Mesothelial cell of epicardium (in vitro differentiated cells): Measurements from ENCODE around the gene CSK. TPM values are rescaled to one million over a fixed set of nuclear protein-coding genes. Genes with fewer than 3 reads are reported as not detected.

Source experiments
- DNase-seq, 2 experiments: peaks; one replicate each; pipeline ENCODE4 v3.0.0; 2021; ENCODE audit warnings: low spot score in 2 of 2; ENCODE audit not compliant: unreplicated experiment in 2 of 2
- H3K27ac Mint-ChIP-seq: 2 replicates; pipeline ENCODE4 v1.8.0; 2021; ENCODE audit warnings: mixed read lengths
- H3K27me3 Mint-ChIP-seq: 2 replicates; pipeline ENCODE4 v1.8.0; 2021; ENCODE audit warnings: low read depth, mixed read lengths
- H3K36me3 Mint-ChIP-seq: 2 replicates; pipeline ENCODE4 v1.8.0; 2021; ENCODE audit warnings: mixed read lengths
- H3K4me1 Mint-ChIP-seq: 2 replicates; pipeline ENCODE4 v1.8.0; 2021; ENCODE audit warnings: mixed read lengths
- H3K4me3 Mint-ChIP-seq: 2 replicates; pipeline ENCODE4 v1.8.0; 2021; ENCODE audit warnings: mild to moderate bottlenecking, moderate library complexity, mixed read lengths
- H3K9me3 Mint-ChIP-seq: 2 replicates; pipeline ENCODE4 v1.8.0; 2021; ENCODE audit warnings: mixed read lengths
- total RNA-seq: library from RNA; stranded (reverse); gene quantifications from 3 replicates; pipeline ENCODE4 v1.2.1, GENCODE V29; 2021
- TF ChIP-seq, protein P1 (sequence below): fragments of 200-600 bp; sonication (generic); IDR thresholded peaks from one replicate; pipeline ENCODE4 v1.5.0; 2021; ENCODE audit warnings: antibody characterized with exemption; ENCODE audit not compliant: unreplicated experiment

CSK gene
- total RNA-seq, 1 donor from 2014 or later, result 58.1 TPM

DNA sequence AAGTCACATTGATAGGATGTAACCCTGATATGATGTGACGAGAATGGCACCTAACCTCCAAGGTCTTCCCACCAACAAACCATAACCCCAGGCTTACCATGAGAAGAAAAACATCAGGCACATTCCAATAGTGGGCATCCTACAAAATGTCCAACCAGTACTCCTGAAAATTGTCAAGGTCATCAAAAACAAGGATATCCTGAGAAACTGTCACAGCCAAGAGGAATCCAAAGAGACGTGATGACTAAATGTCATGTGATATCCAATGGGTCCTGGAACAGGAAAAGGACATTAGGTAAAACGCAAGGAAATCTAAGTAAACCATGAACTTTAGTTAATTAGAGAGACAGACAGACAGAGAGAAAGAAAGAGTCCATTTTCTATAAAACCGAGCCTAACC lies 35.5 kb upstream of the CSK start:
- H3K4me3 Mint-ChIP-seq, result no peak overlapping the region
- H3K36me3 Mint-ChIP-seq, result no peaks in the 10 kb centered on the region
- peaks cover 6% of the 10 kb centered on the region for H3K9me3 Mint-ChIP-seq
- H3K27ac Mint-ChIP-seq, result no peak overlapping the region
- H3K27me3 Mint-ChIP-seq, result peaks cover 14% of the 10 kb centered on the region
- TF ChIP-seq, protein P1, sequence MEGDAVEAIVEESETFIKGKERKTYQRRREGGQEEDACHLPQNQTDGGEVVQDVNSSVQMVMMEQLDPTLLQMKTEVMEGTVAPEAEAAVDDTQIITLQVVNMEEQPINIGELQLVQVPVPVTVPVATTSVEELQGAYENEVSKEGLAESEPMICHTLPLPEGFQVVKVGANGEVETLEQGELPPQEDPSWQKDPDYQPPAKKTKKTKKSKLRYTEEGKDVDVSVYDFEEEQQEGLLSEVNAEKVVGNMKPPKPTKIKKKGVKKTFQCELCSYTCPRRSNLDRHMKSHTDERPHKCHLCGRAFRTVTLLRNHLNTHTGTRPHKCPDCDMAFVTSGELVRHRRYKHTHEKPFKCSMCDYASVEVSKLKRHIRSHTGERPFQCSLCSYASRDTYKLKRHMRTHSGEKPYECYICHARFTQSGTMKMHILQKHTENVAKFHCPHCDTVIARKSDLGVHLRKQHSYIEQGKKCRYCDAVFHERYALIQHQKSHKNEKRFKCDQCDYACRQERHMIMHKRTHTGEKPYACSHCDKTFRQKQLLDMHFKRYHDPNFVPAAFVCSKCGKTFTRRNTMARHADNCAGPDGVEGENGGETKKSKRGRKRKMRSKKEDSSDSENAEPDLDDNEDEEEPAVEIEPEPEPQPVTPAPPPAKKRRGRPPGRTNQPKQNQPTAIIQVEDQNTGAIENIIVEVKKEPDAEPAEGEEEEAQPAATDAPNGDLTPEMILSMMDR, result no peak
- no peak for DNase-seq
- H3K4me1 Mint-ChIP-seq, result no peaks in the 10 kb centered on the region

DNA sequence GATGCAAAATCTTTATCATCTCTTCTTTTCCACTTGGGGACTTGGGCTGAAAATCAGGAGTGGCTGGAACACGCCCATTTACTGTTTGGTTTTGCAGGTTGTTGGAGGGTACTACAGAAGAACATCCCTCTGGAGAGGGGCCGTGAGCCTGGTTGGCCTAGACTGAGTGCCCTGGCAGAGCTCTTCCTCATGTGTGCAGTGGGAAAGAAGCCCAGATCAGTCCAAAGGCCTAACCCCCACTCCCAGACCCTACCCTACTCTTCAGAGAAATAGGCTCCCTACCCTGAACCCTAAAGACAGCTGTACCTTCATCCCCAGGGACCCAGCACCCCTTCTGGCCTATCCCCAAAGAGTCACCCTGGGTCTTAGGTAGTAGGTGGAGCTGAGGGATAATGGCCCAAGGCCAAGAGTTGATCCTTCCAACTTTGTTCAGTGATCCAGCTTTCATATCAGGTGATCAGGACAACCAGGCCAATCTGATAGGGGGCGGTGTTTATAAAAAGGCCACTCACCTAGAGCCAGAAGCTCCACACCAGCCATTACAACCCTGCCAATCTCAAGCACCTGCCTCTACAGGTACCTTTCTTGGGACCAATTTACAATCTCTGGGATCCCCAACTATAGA lies 33.4 kb upstream of the CSK start, which contains the start of gene CYP1A2:
Gene CYP1A2 (plus strand): TSS at position 524 of the 625 bp plus-strand sequence. CDS start 894 bp downstream, outside the sequence.
- Mint-ChIP-seq H3K4me1 (peaks cover 10% of the 10 kb centered on the region), H3K4me3 (no peak within 1 kb of the TSS), H3K9me3 (no peaks in the 10 kb centered on the region), H3K27ac (no peak within 1 kb of the TSS), H3K36me3 (no peaks in the 10 kb centered on the region), H3K27me3 (peaks cover 6% of the 10 kb centered on the region)
- TF ChIP-seq, protein P1, result no peak
- DNase-seq, result no peak

DNA sequence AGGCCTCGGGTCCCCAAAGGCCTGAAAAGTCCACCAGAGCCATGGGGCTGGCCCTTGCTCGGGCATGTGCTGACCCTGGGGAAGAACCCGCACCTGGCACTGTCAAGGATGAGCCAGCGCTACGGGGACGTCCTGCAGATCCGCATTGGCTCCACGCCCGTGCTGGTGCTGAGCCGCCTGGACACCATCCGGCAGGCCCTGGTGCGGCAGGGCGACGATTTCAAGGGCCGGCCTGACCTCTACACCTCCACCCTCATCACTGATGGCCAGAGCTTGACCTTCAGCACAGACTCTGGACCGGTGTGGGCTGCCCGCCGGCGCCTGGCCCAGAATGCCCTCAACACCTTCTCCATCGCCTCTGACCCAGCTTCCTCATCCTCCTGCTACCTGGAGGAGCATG lies 32.0 kb upstream of the CSK start:
- Mint-ChIP-seq H3K27ac (no peak overlapping the region), H3K36me3 (no peaks in the 10 kb centered on the region), H3K27me3 (no peaks in the 10 kb centered on the region), H3K4me1 (peaks cover 10% of the 10 kb centered on the region), H3K4me3 (no peak overlapping the region), H3K9me3 (no peaks in the 10 kb centered on the region)
- TF ChIP-seq, protein P1, result no peak
- no peak for DNase-seq

DNA sequence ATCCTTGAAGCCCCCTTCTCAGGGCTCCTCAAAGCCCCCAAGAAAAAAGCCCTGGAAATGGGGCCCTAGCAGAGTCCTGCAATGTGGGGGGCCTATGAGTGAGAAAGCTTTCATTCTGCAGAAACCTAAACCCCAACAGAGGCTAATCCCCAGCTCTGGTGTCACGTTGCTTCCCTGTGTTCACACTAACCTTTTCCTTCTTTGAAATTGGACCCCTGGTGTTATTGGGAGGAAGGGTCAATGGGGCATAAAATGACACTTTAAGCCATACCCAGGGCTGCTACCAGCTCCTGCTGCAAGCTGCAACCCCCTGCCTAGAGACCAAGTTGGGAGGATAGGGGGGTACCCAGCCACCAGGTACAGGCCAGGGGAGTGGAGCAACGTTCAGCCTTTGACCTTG lies 31.1 kb upstream of the CSK start:
- no peaks in the 10 kb centered on the region for H3K27me3 Mint-ChIP-seq
- TF ChIP-seq, protein P1, result no peak
- peaks cover 10% of the 10 kb centered on the region for H3K4me1 Mint-ChIP-seq
- DNase-seq, result no peak
- no peaks in the 10 kb centered on the region for H3K36me3 Mint-ChIP-seq
- H3K4me3 Mint-ChIP-seq, result no peak overlapping the region
- no peaks in the 10 kb centered on the region for H3K9me3 Mint-ChIP-seq
- no peak overlapping the region for H3K27ac Mint-ChIP-seq

DNA sequence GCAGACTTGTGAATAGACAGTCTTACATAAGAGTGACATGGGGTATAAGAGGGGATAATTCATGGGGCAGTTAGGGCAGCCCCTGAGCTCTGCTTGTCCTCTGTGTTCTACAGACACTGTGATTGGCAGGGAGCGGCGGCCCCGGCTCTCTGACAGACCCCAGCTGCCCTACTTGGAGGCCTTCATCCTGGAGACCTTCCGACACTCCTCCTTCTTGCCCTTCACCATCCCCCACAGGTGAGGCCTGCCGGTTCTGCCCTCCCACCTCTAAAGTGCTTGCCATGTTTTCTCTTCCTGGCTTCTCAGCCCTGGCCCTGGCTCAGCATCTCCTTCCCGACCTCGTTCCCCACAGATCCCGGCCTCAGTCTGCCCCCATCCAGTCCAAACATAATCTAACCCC lies 29.9 kb upstream of the CSK start:
- no peak for DNase-seq
- Mint-ChIP-seq H3K4me3 (no peak overlapping the region), H3K36me3 (no peaks in the 10 kb centered on the region), H3K4me1 (peaks cover 10% of the 10 kb centered on the region), H3K27ac (peak overlapping the region; percentile 70), H3K27me3 (no peaks in the 10 kb centered on the region), H3K9me3 (no peaks in the 10 kb centered on the region)
- TF ChIP-seq, protein P1, result no peak
